H1 (cell line): ENCODE data around the gene CRHR1. TPM values are rescaled to one million over a fixed set of nuclear protein-coding genes. Genes with fewer than 3 reads are reported as not detected.

Source experiments
- CTCF ChIA-PET: fragments of 300-600 bp; sonication (Branson Sonifier 250); formaldehyde crosslinking; loops from one replicate; lab custom pipeline; 2021; ENCODE audit not compliant: partially characterized antibody; lab: Charles Lee
- POLR2A ChIA-PET: fragments of 300-600 bp; sonication (Branson Sonifier 250); formaldehyde crosslinking; loops from one replicate; lab custom pipeline; 2021; ENCODE audit warnings: inconsistent platforms; ENCODE audit not compliant: partially characterized antibody; lab: Charles Lee
- DNase-seq, 2 experiments: peaks; one replicate each; pipeline versions ENCODE4 v3.0.0 to v3.0.0-alpha.2; 2010 to 2022; ENCODE audit warnings: low spot score in 2 of 2, low read depth in 1 of 2, mixed read lengths in 1 of 2
- FAIRE-seq: peaks from 2 replicates; lab custom pipeline; 2011; peaks lifted over from hg19 to GRCh38; lab: Jason Lieb, UNC
- H2AFZ ChIP-seq: 2 replicates; pipeline ENCODE4 v1.8.1; 2012; ENCODE audit warnings: low read length, inconsistent platforms
- H2AK5ac ChIP-seq: 2 replicates; pipeline ENCODE4 v1.6.1; 2013; ENCODE audit warnings: low read depth, low read length
- H2BK120ac ChIP-seq: replicated peaks from 2 replicates; pipeline ENCODE3; 2013; ENCODE audit warnings: low read depth, low read length, inconsistent platforms
- H2BK12ac ChIP-seq: 2 replicates; pipeline ENCODE4 v1.6.1; 2013; ENCODE audit warnings: low read depth, low read length
- H2BK15ac ChIP-seq: 2 replicates; pipeline ENCODE4 v1.6.1; 2013; ENCODE audit warnings: low read length
- H2BK20ac ChIP-seq: 2 replicates; pipeline ENCODE4 v1.6.1; 2013; ENCODE audit warnings: low read length
- H2BK5ac ChIP-seq: 2 replicates; pipeline ENCODE4 v1.6.1; 2013; ENCODE audit warnings: low read depth, low read length
- H3K14ac ChIP-seq: 2 replicates; pipeline ENCODE4 v1.6.1; 2013; ENCODE audit warnings: inconsistent platforms; ENCODE audit not compliant: insufficient read length
- H3K18ac ChIP-seq: 2 replicates; pipeline ENCODE4 v1.6.1; 2013; ENCODE audit warnings: low read length; ENCODE audit errors: extremely low read depth
- H3K23ac ChIP-seq: 2 replicates; pipeline ENCODE4 v1.6.1; 2013; ENCODE audit warnings: inconsistent platforms; ENCODE audit not compliant: insufficient read length
- H3K23me2 ChIP-seq: 2 replicates; pipeline ENCODE4 v1.6.1; 2013; ENCODE audit warnings: low read depth, low read length
- H3K27ac ChIP-seq: 2 replicates; pipeline ENCODE4 v1.6.1; 2011; ENCODE audit warnings: low read depth, low read length, inconsistent platforms
- H3K27me3 ChIP-seq, 4 experiments: replicated peaks in 1 of 4; 1 replicate in 1 of 4; 2 replicates in 3 of 4; pipeline versions ENCODE4 v1.6.1 to v1.8.1; 2011 to 2013; ENCODE audit warnings: low read length in 3 of 4, mild to moderate bottlenecking in 3 of 4, inconsistent platforms in 2 of 4, mixed read lengths in 2 of 4, moderate library complexity in 1 of 4; ENCODE audit not compliant: control insufficient read depth in 3 of 4, insufficient read depth in 3 of 4; ENCODE audit errors: extremely low read depth in 1 of 4
- H3K36me3 ChIP-seq, 4 experiments: 2 replicates each; pipeline versions ENCODE4 v1.6.1 to v1.8.1; 2011 to 2013; ENCODE audit warnings: mild to moderate bottlenecking in 4 of 4, low read length in 3 of 4, moderate library complexity in 2 of 4, control low read depth in 1 of 4, inconsistent platforms in 1 of 4; ENCODE audit not compliant: insufficient read depth in 4 of 4, control insufficient read depth in 2 of 4
- H3K4ac ChIP-seq: replicated peaks from 2 replicates; pipeline ENCODE3; 2013; ENCODE audit warnings: low read length, low read depth, mixed read lengths, inconsistent platforms; ENCODE audit not compliant: insufficient read length
- H3K4me1 ChIP-seq, 4 experiments: replicated peaks in 1 of 4; 1 replicate in 1 of 4; 2 replicates in 3 of 4; pipeline versions ENCODE4 v1.6.1 to v1.8.1; 2011 to 2013; ENCODE audit warnings: low read length in 3 of 4, inconsistent platforms in 2 of 4, mixed read lengths in 1 of 4; ENCODE audit not compliant: insufficient read depth in 4 of 4, control insufficient read depth in 3 of 4
- H3K4me2 ChIP-seq, 2 experiments: 2 replicates each; pipeline versions ENCODE4 v1.6.1 to v1.8.1; 2011 to 2013; ENCODE audit warnings: low read depth in 2 of 2, low read length in 2 of 2, control low read depth in 1 of 2, inconsistent platforms in 1 of 2, mild to moderate bottlenecking in 1 of 2; ENCODE audit not compliant: insufficient read depth in 1 of 2
- H3K4me3 ChIP-seq, 4 experiments: fragments of 200-600, 300-600 bp in 1 of 4; sonication (generic), shearing (Covaris generic), sonication (Bioruptor Twin) in 1 of 4; 2 replicates each; pipeline versions ENCODE4 v1.5.1 to v1.8.1; 2011 to 2016; ENCODE audit warnings: low read length in 4 of 4, low read depth in 3 of 4, control low read depth in 2 of 4, inconsistent platforms in 2 of 4, mild to moderate bottlenecking in 2 of 4, mixed read lengths in 1 of 4, moderate library complexity in 1 of 4; ENCODE audit not compliant: insufficient read depth in 2 of 4; ENCODE audit errors: extremely low read depth in 1 of 4
- H3K56ac ChIP-seq: replicated peaks from 2 replicates; pipeline ENCODE3; 2013; ENCODE audit warnings: low read depth, mild to moderate bottlenecking, mixed read lengths, low read length, inconsistent platforms; ENCODE audit not compliant: insufficient read length
- H3K79me1 ChIP-seq: 2 replicates; pipeline ENCODE4 v1.6.1; 2013; ENCODE audit warnings: low read depth, low read length, control low read depth
- H3K79me2 ChIP-seq, 2 experiments: 2 replicates each; pipeline versions ENCODE4 v1.6.1 to v1.8.1; 2012 to 2013; ENCODE audit warnings: low read length in 2 of 2, mild to moderate bottlenecking in 2 of 2, inconsistent platforms in 1 of 2; ENCODE audit not compliant: insufficient read depth in 2 of 2, control insufficient read depth in 1 of 2
- H3K9ac ChIP-seq, 4 experiments: replicated peaks in 1 of 4; 1 replicate in 1 of 4; 2 replicates in 3 of 4; pipeline versions ENCODE4 v1.6.1 to v1.8.1; 2011 to 2013; ENCODE audit warnings: low read depth in 3 of 4, low read length in 3 of 4, control low read depth in 2 of 4, mild to moderate bottlenecking in 2 of 4, moderate library complexity in 2 of 4, inconsistent platforms in 1 of 4; ENCODE audit errors: extremely low read depth in 1 of 4
- H3K9me3 ChIP-seq, 2 experiments: 2 replicates each; pipeline versions ENCODE4 v1.6.1 to v1.8.1; 2012 to 2013; ENCODE audit warnings: mild to moderate bottlenecking in 2 of 2, moderate library complexity in 2 of 2, control low read depth in 1 of 2, inconsistent platforms in 1 of 2, low read depth in 1 of 2, low read length in 1 of 2, mixed read lengths in 1 of 2; ENCODE audit not compliant: insufficient read depth in 2 of 2
- H4K20me1 ChIP-seq, 2 experiments: replicated peaks in 1 of 2; 2 replicates each; pipeline versions ENCODE3 to v1.8.1; 2011 to 2013; ENCODE audit warnings: inconsistent platforms in 2 of 2, low read length in 2 of 2, mild to moderate bottlenecking in 1 of 2; ENCODE audit not compliant: insufficient read depth in 2 of 2, control insufficient read depth in 1 of 2
- H4K5ac ChIP-seq: 2 replicates; pipeline ENCODE4 v1.6.1; 2013; ENCODE audit warnings: low read length, low read depth, mixed read lengths, inconsistent platforms; ENCODE audit not compliant: insufficient read length
- H4K8ac ChIP-seq: 2 replicates; pipeline ENCODE4 v1.8.0; 2013; ENCODE audit warnings: mild to moderate bottlenecking, moderate library complexity, low read length, inconsistent platforms; ENCODE audit not compliant: insufficient read depth; ENCODE audit errors: extremely low read depth
- H4K91ac ChIP-seq: replicated peaks from 2 replicates; pipeline ENCODE3; 2013; ENCODE audit warnings: low read length, mixed read lengths, inconsistent platforms; ENCODE audit not compliant: insufficient read length
- BCL11A ChIP-seq, 2 experiments: IDR thresholded peaks; one replicate each; pipeline ENCODE4 v1.6.1; 2011; ENCODE audit warnings: low read depth in 2 of 2, low read length in 2 of 2, mild to moderate bottlenecking in 2 of 2
- NANOG ChIP-seq: IDR thresholded peaks from 2 replicates; pipeline ENCODE4 v1.6.1; 2011; ENCODE audit warnings: low read length, low read depth, mild to moderate bottlenecking, inconsistent platforms; ENCODE audit not compliant: insufficient read depth, poor library complexity, severe bottlenecking
- WGBS, 2 experiments: shearing (Covaris generic) in 1 of 2; methylation state at CpG; one replicate each; pipeline versions ENCODE4 v1.1.6 to v1.1.7; 2013 to 2015; ENCODE audit warnings: low lambda C conversion rate in 2 of 2, mixed read lengths in 2 of 2, inconsistent platforms in 1 of 2, low coverage in 1 of 2, missing lambda C conversion rate in 1 of 2; ENCODE audit not compliant: insufficient replicate concordance in 2 of 2, insufficient coverage in 1 of 2, insufficient read length in 1 of 2; ENCODE audit errors: extremely low coverage in 1 of 2, missing lambda C conversion rate in 1 of 2; 5-methylcytosine and 5-hydroxymethylcytosine counted together
- polyA plus RNA-seq, 7 experiments: library from polyadenylated mRNA; depleted of rRNA in 3 of 7; stranded (reverse) in 5 of 7; unstranded in 2 of 7; fragments of >200 nt in 5 of 7; fragments of 200-250 nt in 2 of 7; gene quantifications; 1 replicate in 5 of 7; 2 replicates in 1 of 7; 4 replicates in 1 of 7; pipeline versions ENCODE4 v1.2.1 to v1.2.3, GENCODE V29; 2011 to 2013; ENCODE audit warnings: missing spikeins in 2 of 7, mixed read lengths in 2 of 7
- total RNA-seq: library from RNA; stranded (reverse); fragmentation: NEBNext Ultra II Directional; extraction: Animal tissue kit (Norgen Biotek cat#: 25700); gene quantifications from 2 replicates; pipeline ENCODE4 v1.2.1, GENCODE V29; 2021
- TF ChIP-seq, protein P1 (sequence below): IDR thresholded peaks from 2 replicates; pipeline ENCODE4 v1.6.1; 2011; ENCODE audit warnings: low read depth, mild to moderate bottlenecking, low read length; ENCODE audit not compliant: insufficient read depth

The CRHR1 gene
- total and polyA plus RNA-seq, 2 of the 8 experiments (the other 6 are each of a cell fraction or from before 2014, with no cell fraction given), result 0.56 to 1.7 TPM

DNA sequence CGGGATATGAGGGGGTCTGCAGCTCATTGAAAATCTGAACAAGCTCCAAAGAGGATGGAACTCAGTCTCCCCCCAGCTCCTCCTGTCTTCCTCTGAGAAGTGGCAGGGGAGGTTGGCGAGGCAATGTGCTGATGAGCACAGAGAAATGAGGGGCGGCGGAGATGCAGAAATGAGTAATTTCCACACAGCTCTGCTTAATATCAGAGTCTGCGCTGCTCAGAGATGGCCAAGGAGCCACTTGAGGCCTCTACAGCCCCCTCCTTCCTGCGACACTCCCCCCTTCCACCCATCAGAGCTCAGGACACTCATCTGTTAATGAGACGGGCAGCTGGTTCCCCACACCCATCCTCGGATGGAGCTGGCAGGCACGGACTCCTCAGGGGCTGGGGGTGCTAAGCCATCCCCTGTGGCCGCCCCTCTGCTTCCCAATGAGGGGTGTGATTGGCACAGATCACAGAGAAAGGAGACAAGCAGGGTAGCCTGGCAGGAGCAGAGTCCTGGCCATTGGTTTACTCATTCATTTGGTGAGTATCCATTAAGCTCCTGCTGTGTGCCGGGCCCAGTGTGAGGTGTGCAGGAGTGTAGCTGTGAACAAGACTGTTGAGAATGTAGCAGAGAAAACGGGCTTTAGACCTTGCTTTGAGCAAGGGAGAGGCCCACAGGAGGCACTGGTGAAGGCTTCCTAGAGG, 12.7 kb upstream of the CRHR1 start:
- Histone ChIP-seq H3K14ac (no peak overlapping the region), H3K4me2 (peak overlapping the region; percentile 57 to 60), H3K23ac (no peak overlapping the region), H3K27ac (no peak overlapping the region), H2BK12ac (peak overlapping the region; percentile 68; the same call in 1 of the 2 replicates), H3K23me2 (peaks cover 1% of the 10 kb centered on the region; the same call in 1 of the 2 replicates), H4K91ac (no peak overlapping the region), H3K79me1 (no peaks in the 10 kb centered on the region), H3K18ac (no peak overlapping the region; the same call in 1 of the 2 replicates), H4K5ac (peak overlapping the region; percentile 22), H2BK20ac (no peak overlapping the region), H3K9ac (no peak overlapping the region), H3K4me3 (peak overlapping the region in 2 of 4 experiments; percentile 6 to 42; a peak in 3 of 8 replicates), H2BK120ac (no peak overlapping the region), H3K36me3 (no peaks in the 10 kb centered on the region), H2BK5ac (no peak overlapping the region), H3K4ac (no peak overlapping the region), H3K9me3 (no peaks in the 10 kb centered on the region), H3K79me2 (no peaks in the 10 kb centered on the region), H3K4me1 (peaks cover 9 to 17% (median 13%) of the 10 kb centered on the region in 4 experiments), H2AK5ac (no peak overlapping the region), H3K56ac (no peak overlapping the region), H4K20me1 (no peaks in the 10 kb centered on the region), H4K8ac (no peak overlapping the region), H2BK15ac (no peak overlapping the region), H3K27me3 (no peaks in the 10 kb centered on the region), H2AFZ (peak overlapping the region; percentile 35; the same call in 1 of the 2 replicates)
- ChIA-PET POLR2A (interaction anchor here (0.9 to 5.3 kb wide), 3 partner anchors 12 to 130 kb away, joined by 3 to 23 read pairs (median 4); partner anchors contain the start of gene CRHR1), CTCF (interaction anchor here (0.8 to 6.6 kb wide), 29 partner anchors 9 to 407 kb away, joined by 3 to 84 read pairs (median 5); partner anchors contain the start of gene CRHR1)
- peak in 1 of 2 experiments; percentile 55 for DNase-seq
- FAIRE-seq, result no peak
- 30% methylated on average over 12 of the region's 12 CpGs; no CpG with 5 or more reads in 1 of the 2 experiments for WGBS, 2 experiments
- TF ChIP-seq NANOG, result peak; percentile 88
- no peak for TF ChIP-seq BCL11A (IDR thresholded peaks at IDR 0.05; ENCODE audit: low read depth in 2 of 2, low read length in 2 of 2)
- TF ChIP-seq, protein P1, sequence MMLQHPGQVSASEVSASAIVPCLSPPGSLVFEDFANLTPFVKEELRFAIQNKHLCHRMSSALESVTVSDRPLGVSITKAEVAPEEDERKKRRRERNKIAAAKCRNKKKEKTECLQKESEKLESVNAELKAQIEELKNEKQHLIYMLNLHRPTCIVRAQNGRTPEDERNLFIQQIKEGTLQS, result no peak
